Lung (tissue), 12 donors: ENCODE results near the gene JAG2. TPM values are rescaled to one million over a fixed set of nuclear protein-coding genes. Genes with fewer than 3 reads are reported as not detected.
A peak's percentile ranks its signal among the peaks of the same experiment; 100 is the strongest.

Source experiments
- ATAC-seq: fragments of 200-7000 bp; cut with Tn5 transposase; one replicate; pipeline ENCODE4 v1.9.1; 2020; ENCODE audit warnings: moderate number of reproducible peaks; ENCODE audit not compliant: insufficient read depth, low FRiP score
- DNase-seq, 3 donors: peaks; one replicate each; pipeline ENCODE4 v3.0.0-alpha.2; 2013 to 2017
- H3K27ac ChIP-seq, 2 donors: one replicate each; pipeline ENCODE4 v1.5.1; 2013; ENCODE audit warnings: mild to moderate bottlenecking in 2 of 2, moderate library complexity in 2 of 2, control low read depth in 1 of 2, inconsistent platforms in 1 of 2, low read depth in 1 of 2, low read length in 1 of 2
- H3K27me3 ChIP-seq, 3 donors: one replicate each; pipeline ENCODE4 v1.5.1; 2013; ENCODE audit warnings: low read length in 2 of 3; ENCODE audit not compliant: control insufficient read depth in 3 of 3, insufficient read depth in 3 of 3
- H3K36me3 ChIP-seq, 4 donors: one replicate each; pipeline ENCODE4 v1.5.1; 2013; ENCODE audit warnings: low read length in 4 of 4, mild to moderate bottlenecking in 1 of 4, moderate library complexity in 1 of 4; ENCODE audit not compliant: control insufficient read depth in 4 of 4, insufficient read depth in 4 of 4
- H3K4me1 ChIP-seq, 5 donors: one replicate each; pipeline ENCODE4 v1.5.1; 2013; ENCODE audit warnings: low read length in 5 of 5, mild to moderate bottlenecking in 2 of 5, moderate library complexity in 1 of 5; ENCODE audit not compliant: control insufficient read depth in 5 of 5, insufficient read depth in 5 of 5
- H3K4me3 ChIP-seq: one replicate; pipeline ENCODE4 v1.5.1; 2013; ENCODE audit warnings: mild to moderate bottlenecking, control low read depth, moderate library complexity
- H3K9ac ChIP-seq, 2 donors: one replicate each; pipeline ENCODE4 v1.5.1; 2013; ENCODE audit warnings: low read length in 2 of 2, control low read depth in 1 of 2; ENCODE audit not compliant: insufficient read depth in 1 of 2
- H3K9me3 ChIP-seq, 4 donors: one replicate each; pipeline ENCODE4 v1.5.1; 2013; ENCODE audit warnings: low read length in 3 of 4, mild to moderate bottlenecking in 1 of 4, moderate library complexity in 1 of 4; ENCODE audit not compliant: control insufficient read depth in 4 of 4, insufficient read depth in 3 of 4
- WGBS, 2 donors: extraction: QIAGEN DNeasy Blood & Tissue Kit; methylation state at CpG; one replicate each; pipeline ENCODE4 v1.1.7; 2013; 5-methylcytosine and 5-hydroxymethylcytosine counted together
- polyA plus RNA-seq, 2 donors: library from polyadenylated mRNA; stranded (reverse); fragments of 200-250 nt; gene quantifications; one replicate each; pipeline ENCODE4 v1.2.1, GENCODE V29; 2013
- total RNA-seq, 2 donors: library from RNA; depleted of rRNA in 1 of 2; stranded (reverse); fragments of >200 nt in 1 of 2; gene quantifications; one replicate each; pipeline ENCODE4 v1.2.1, GENCODE V29; 2014 to 2021
- TF ChIP-seq, protein P1 (sequence below): IDR thresholded peaks from 2 replicates; pipeline ENCODE4 v1.5.1; 2012; ENCODE audit warnings: mild to moderate bottlenecking; ENCODE audit errors: control extremely low read depth, extremely low read depth
- donor health status: control.
- donor health status: control.
- donor health status: Bipolar disorder and iron deficiency.
- donor health status: healthy.
- donor health status: DM: yes; HTN: yes; CAD: no.

Gene JAG2
- total and polyA plus RNA-seq, 4 donors: 14.1 to 35.1 (median 27.8) TPM

GRCh38 chr14:105196265-105196960 lies 27.8 kb upstream of the JAG2 start:
- DNase-seq: peak; percentile 51 to 72 (median 66)
- Histone ChIP-seq H3K4me3 (no peak overlapping the region), H3K27me3 (peaks cover 0 to 17% (median 10%) of the 10 kb centered on the region in 3 donors), H3K4me1 (peaks cover 0 to 41% (median 35%) of the 10 kb centered on the region in 5 donors), H3K27ac (peak overlapping the region; percentile 76 to 87), H3K9ac (no peak overlapping the region), H3K36me3 (no peaks in the 10 kb centered on the region), H3K9me3 (peaks cover 0 to 2% (median 0%) of the 10 kb centered on the region in 4 donors)
- WGBS, 2 donors: 4 to 7% methylated on average over 54 to 58 of the region's 58 CpGs
- peak; percentile 30 for ATAC-seq
- TF ChIP-seq, protein P1, sequence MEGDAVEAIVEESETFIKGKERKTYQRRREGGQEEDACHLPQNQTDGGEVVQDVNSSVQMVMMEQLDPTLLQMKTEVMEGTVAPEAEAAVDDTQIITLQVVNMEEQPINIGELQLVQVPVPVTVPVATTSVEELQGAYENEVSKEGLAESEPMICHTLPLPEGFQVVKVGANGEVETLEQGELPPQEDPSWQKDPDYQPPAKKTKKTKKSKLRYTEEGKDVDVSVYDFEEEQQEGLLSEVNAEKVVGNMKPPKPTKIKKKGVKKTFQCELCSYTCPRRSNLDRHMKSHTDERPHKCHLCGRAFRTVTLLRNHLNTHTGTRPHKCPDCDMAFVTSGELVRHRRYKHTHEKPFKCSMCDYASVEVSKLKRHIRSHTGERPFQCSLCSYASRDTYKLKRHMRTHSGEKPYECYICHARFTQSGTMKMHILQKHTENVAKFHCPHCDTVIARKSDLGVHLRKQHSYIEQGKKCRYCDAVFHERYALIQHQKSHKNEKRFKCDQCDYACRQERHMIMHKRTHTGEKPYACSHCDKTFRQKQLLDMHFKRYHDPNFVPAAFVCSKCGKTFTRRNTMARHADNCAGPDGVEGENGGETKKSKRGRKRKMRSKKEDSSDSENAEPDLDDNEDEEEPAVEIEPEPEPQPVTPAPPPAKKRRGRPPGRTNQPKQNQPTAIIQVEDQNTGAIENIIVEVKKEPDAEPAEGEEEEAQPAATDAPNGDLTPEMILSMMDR: no peak

DNA sequence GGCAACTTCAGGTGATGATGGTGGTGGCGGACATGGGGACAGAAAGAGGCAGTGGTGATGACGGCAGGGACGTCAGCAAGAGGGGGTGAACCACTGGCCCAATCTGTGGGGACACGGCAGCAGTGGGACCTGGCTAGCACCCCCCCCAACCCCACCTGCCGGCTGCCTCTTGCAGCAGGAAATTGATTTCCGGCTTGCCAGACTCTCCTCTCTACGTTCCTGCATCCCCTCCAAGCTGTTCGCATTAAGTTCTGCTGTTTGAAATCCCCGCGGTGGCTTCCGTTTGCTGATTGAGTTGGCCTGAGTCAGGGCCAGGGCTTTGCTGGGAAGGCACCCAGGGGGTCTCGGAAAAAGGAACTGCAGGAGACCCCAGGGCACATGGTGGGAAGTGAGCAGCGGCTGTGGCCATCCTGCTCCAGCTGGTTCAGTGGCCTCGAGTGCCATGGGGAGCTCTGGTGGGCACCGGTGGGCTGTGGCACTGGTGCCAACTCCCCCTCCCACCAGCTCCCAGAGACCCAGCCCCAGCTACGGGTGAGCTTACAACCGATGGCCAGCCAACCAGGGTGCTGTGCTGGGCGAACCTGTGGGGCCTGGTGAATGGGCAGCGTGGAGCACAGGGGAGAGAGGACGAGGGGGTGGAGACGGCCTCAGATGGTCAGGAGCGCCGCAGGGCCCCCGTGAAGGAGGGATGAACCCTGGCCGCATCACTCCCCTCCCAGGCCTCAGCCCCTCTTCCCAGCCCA lies 27.1 kb upstream of the JAG2 start:
- Histone ChIP-seq H3K36me3 (no peaks in the 10 kb centered on the region), H3K27ac (peak overlapping the region; percentile 76 to 87), H3K9ac (no peak overlapping the region), H3K4me1 (peaks cover 0 to 40% (median 35%) of the 10 kb centered on the region in 5 donors), H3K4me3 (no peak overlapping the region), H3K9me3 (peaks cover 0 to 2% (median 0%) of the 10 kb centered on the region in 4 donors), H3K27me3 (peaks cover 0 to 17% (median 7%) of the 10 kb centered on the region in 3 donors)
- ATAC-seq (no peak), DNase-seq (peak; percentile 52 to 71 (median 59))
- 22 to 35% methylated on average over 25 of the region's 25 CpGs for WGBS, 2 donors
- TF ChIP-seq, protein P1: no peak

- ATAC-seq: no peak
- TF ChIP-seq, protein P1: no peak
- Histone ChIP-seq H3K27ac (peak overlapping the region in 1 of 2 donors; percentile 87), H3K9ac (no peak overlapping the region), H3K4me1 (peaks cover 0 to 39% (median 35%) of the 10 kb centered on the region in 5 donors), H3K36me3 (no peaks in the 10 kb centered on the region), H3K9me3 (peaks cover 0 to 2% (median 0%) of the 10 kb centered on the region in 4 donors), H3K27me3 (peaks cover 0 to 13% (median 7%) of the 10 kb centered on the region in 3 donors), H3K4me3 (no peak overlapping the region)
- WGBS, 2 donors: 71 to 77% methylated on average over 9 to 10 of the region's 10 CpGs
- DNase-seq: no peak
These were observed 26.5 kb upstream of the JAG2 start for GRCh38 chr14:105195051-105195450.
